Vagina (tissue), 2 donors: ENCODE measurements around the gene TMEM203. TPM values are rescaled to one million over a fixed set of nuclear protein-coding genes. Genes with fewer than 3 reads are reported as not detected.
A peak's percentile ranks its signal among the peaks of the same experiment; 100 is the strongest.

Experiments used
- DNase-seq, 2 donors: peaks; one replicate each; pipeline ENCODE4 v3.0.0-alpha.2; 2017; ENCODE audit errors: extremely low spot score in 2 of 2
- H3K27ac ChIP-seq: fragments of 200-600 bp; sonication (generic); one replicate; pipeline ENCODE4 v1.5.1; 2019
- H3K27me3 ChIP-seq: fragments of 200-600 bp; sonication (generic); one replicate; pipeline ENCODE4 v1.5.1; 2019
- H3K36me3 ChIP-seq, 2 donors: fragments of 200-600 bp; sonication (generic); one replicate each; pipeline ENCODE4 v1.5.1; 2017 to 2019
- H3K4me1 ChIP-seq: fragments of 200-600 bp; sonication (generic); one replicate; pipeline ENCODE4 v1.5.1; 2019
- H3K4me3 ChIP-seq, 2 donors: fragments of 200-600 bp; sonication (generic); 1 replicate in 1 of 2; 2 replicates in 1 of 2; pipeline ENCODE4 v1.5.1; 2016 to 2019
- H3K9me3 ChIP-seq: fragments of 200-600 bp; sonication (generic); one replicate; pipeline ENCODE4 v1.5.1; 2019
- CTCF ChIP-seq, 3 experiments: fragments of 450-650 bp in 2 of 3; fragments of 200-600 bp in 1 of 3; sonication (generic) in 1 of 3; IDR thresholded peaks; one replicate each; pipeline ENCODE4 v1.5.1; 2017 to 2019; ENCODE audit warnings: antibody characterized with exemption in 3 of 3, mild to moderate bottlenecking in 2 of 3, moderate library complexity in 2 of 3
- POLR2A ChIP-seq, 2 donors: fragments of 450-650 bp; IDR thresholded peaks; one replicate each; pipeline ENCODE4 v1.6.1; 2017; ENCODE audit warnings: antibody characterized with exemption in 2 of 2, mild to moderate bottlenecking in 2 of 2, moderate library complexity in 2 of 2
- POLR2AphosphoS5 ChIP-seq, 2 donors: sonication (generic); formaldehyde crosslinking; IDR thresholded peaks; one replicate each; pipeline ENCODE4 v1.9.0; 2017; ENCODE audit warnings: antibody characterized with exemption in 2 of 2, mild to moderate bottlenecking in 2 of 2, low read depth in 1 of 2; ENCODE audit not compliant: insufficient read depth in 1 of 2
- intact Hi-C: fragments of 100-400 bp; cut with DNase I; formaldehyde crosslinking; loops from one replicate; pipeline ENCODE4 v1.15.1; 2023
- total RNA-seq: library from RNA; depleted of rRNA; stranded (reverse); fragments of >200 nt; gene quantifications from one replicate; pipeline ENCODE4 v1.2.3, GENCODE V29; 2016

The TMEM203 gene
- total RNA-seq, 1 donor from 2014 or later: 24.6 TPM

- no peak overlapping the region for H3K4me3 ChIP-seq
- H3K36me3 ChIP-seq: no peaks in the 10 kb centered on the region
- H3K27me3 ChIP-seq: no peaks in the 10 kb centered on the region
- DNase-seq: no peak
- no peak overlapping the region for H3K27ac ChIP-seq
- intact Hi-C loops: no loop called here
- peaks cover 1% of the 10 kb centered on the region for H3K4me1 ChIP-seq
- no peak for TF ChIP-seq CTCF (IDR thresholded peaks at IDR 0.05)
- H3K9me3 ChIP-seq: no peaks in the 10 kb centered on the region
Observed at GRCh38 chr9:137212520-137212919, 7.1 kb upstream of the TMEM203 start.

- H3K36me3 ChIP-seq: no peaks in the 10 kb centered on the region
- DNase-seq: no peak
- no peaks in the 10 kb centered on the region for H3K9me3 ChIP-seq
- H3K4me3 ChIP-seq: no peak overlapping the region
- peaks cover 6% of the 10 kb centered on the region for H3K4me1 ChIP-seq
- TF ChIP-seq POLR2A (IDR thresholded peaks at IDR 0.05): no peak
- TF ChIP-seq CTCF (IDR thresholded peaks at IDR 0.05): no peak
- TF ChIP-seq POLR2AphosphoS5 (IDR thresholded peaks at IDR 0.05; ENCODE audit: insufficient read depth in 1 of 2, low read depth in 1 of 2): no peak
- intact Hi-C loops: no loop called here
- no peak overlapping the region for H3K27ac ChIP-seq
- no peaks in the 10 kb centered on the region for H3K27me3 ChIP-seq
Observed at GRCh38 chr9:137211532-137211931, 6.1 kb upstream of the TMEM203 start.

GRCh38 chr9:137206602-137207001 lies 1.2 kb upstream of the TMEM203 start:
- no peaks in the 10 kb centered on the region for H3K36me3 ChIP-seq
- H3K9me3 ChIP-seq: no peaks in the 10 kb centered on the region
- H3K4me3 ChIP-seq: peak overlapping the region; percentile 76 to 96
- no peak overlapping the region for H3K27ac ChIP-seq
- intact Hi-C loops: no loop called here
- peaks cover 46% of the 10 kb centered on the region for H3K4me1 ChIP-seq
- TF ChIP-seq POLR2A (IDR thresholded peaks at IDR 0.05) (no peak), POLR2AphosphoS5 (IDR thresholded peaks at IDR 0.05; ENCODE audit: insufficient read depth in 1 of 2, low read depth in 1 of 2) (no peak), CTCF (IDR thresholded peaks at IDR 0.05) (no peak)
- H3K27me3 ChIP-seq: no peaks in the 10 kb centered on the region
- no peak for DNase-seq

- no peaks in the 10 kb centered on the region for H3K36me3 ChIP-seq
- no peaks in the 10 kb centered on the region for H3K9me3 ChIP-seq
- H3K4me1 ChIP-seq: peaks cover 55% of the 10 kb centered on the region
- TF ChIP-seq POLR2AphosphoS5 (IDR thresholded peaks at IDR 0.05; ENCODE audit: insufficient read depth in 1 of 2, low read depth in 1 of 2) (no peak), POLR2A (IDR thresholded peaks at IDR 0.05) (no peak), CTCF (IDR thresholded peaks at IDR 0.05) (no peak)
- peak overlapping the region; percentile 71 for H3K27ac ChIP-seq
- no peak for DNase-seq
- H3K4me3 ChIP-seq: peak overlapping the region; percentile 76 to 96
- no peaks in the 10 kb centered on the region for H3K27me3 ChIP-seq
- intact Hi-C loops: no loop called here
Observed at GRCh38 chr9:137204731-137205125, 720 bp downstream of the TMEM203 start.

- Histone ChIP-seq H3K36me3 (no peaks in the 10 kb centered on the region), H3K4me1 (peaks cover 73% of the 10 kb centered on the region), H3K9me3 (no peaks in the 10 kb centered on the region), H3K27ac (no peak overlapping the region), H3K4me3 (no peak overlapping the region), H3K27me3 (no peaks in the 10 kb centered on the region)
- no peak for DNase-seq
- TF ChIP-seq POLR2AphosphoS5 (IDR thresholded peaks at IDR 0.05; ENCODE audit: insufficient read depth in 1 of 2, low read depth in 1 of 2) (no peak), POLR2A (IDR thresholded peaks at IDR 0.05) (no peak), CTCF (IDR thresholded peaks at IDR 0.05) (no peak)
- intact Hi-C loops: no loop called here
Observed at GRCh38 chr9:137202966-137203365, 2.5 kb downstream of the TMEM203 start.
